Suprapubic skin (tissue), 4 donors: ENCODE measurements around the gene BASP1. TPM values are rescaled to one million over a fixed set of nuclear protein-coding genes. Genes with fewer than 3 reads are reported as not detected.

Experiments
- DNase-seq, 2 donors: peaks; one replicate each; pipeline ENCODE4 v3.0.0-alpha.2; 2019; ENCODE audit warnings: low spot score in 2 of 2
- H3K27ac ChIP-seq: fragments of 200-600 bp; sonication (generic); one replicate; pipeline ENCODE4 v1.5.1; 2019
- H3K27me3 ChIP-seq: fragments of 200-600 bp; sonication (generic); one replicate; pipeline ENCODE4 v1.5.1; 2019
- H3K36me3 ChIP-seq: fragments of 200-600 bp; sonication (generic); one replicate; pipeline ENCODE4 v1.5.1; 2019
- H3K4me1 ChIP-seq: fragments of 200-600 bp; sonication (generic); one replicate; pipeline ENCODE4 v1.5.1; 2019
- H3K4me3 ChIP-seq: fragments of 200-600 bp; sonication (generic); one replicate; pipeline ENCODE4 v1.5.1; 2019; ENCODE audit warnings: mild to moderate bottlenecking
- H3K9me3 ChIP-seq: fragments of 200-600 bp; sonication (generic); one replicate; pipeline ENCODE4 v1.5.1; 2019
- CTCF ChIP-seq, 2 donors: fragments of 200-600 bp in 1 of 2; fragments of 450-650 bp in 1 of 2; sonication (generic) in 1 of 2; IDR thresholded peaks; one replicate each; pipeline ENCODE4 v1.5.1; 2016 to 2019; ENCODE audit warnings: antibody characterized with exemption in 2 of 2, mild to moderate bottlenecking in 1 of 2, moderate library complexity in 1 of 2
- EP300 ChIP-seq: sonication (generic); formaldehyde crosslinking; IDR thresholded peaks from one replicate; pipeline ENCODE4 v1.6.1; 2017; ENCODE audit warnings: antibody characterized with exemption
- POLR2A ChIP-seq, 2 donors: fragments of 450-650 bp; IDR thresholded peaks; one replicate each; pipeline ENCODE4 v1.6.1; 2017; ENCODE audit warnings: antibody characterized with exemption in 2 of 2, mild to moderate bottlenecking in 2 of 2, moderate library complexity in 2 of 2
- POLR2AphosphoS5 ChIP-seq, 3 donors: sonication (generic); formaldehyde crosslinking; IDR thresholded peaks; one replicate each; pipeline ENCODE4 v1.6.1; 2017; ENCODE audit warnings: antibody characterized with exemption in 3 of 3
- WGBS: methylation state at CpG from one replicate; pipeline ENCODE4 v1.1.5; 2018; 5-methylcytosine and 5-hydroxymethylcytosine counted together
- total RNA-seq, 4 donors: library from RNA; depleted of rRNA; stranded (reverse); fragments of >200 nt; gene quantifications; one replicate each; pipeline ENCODE4 v1.1.0, GENCODE V29; 2016

Gene BASP1
- total RNA-seq, 4 donors from 2014 or later = 20.7 to 31.9 (median 26.2) TPM

GRCh38 chr5:17203329-17204132, 13.9 kb upstream of the BASP1 start:
- 21% methylated on average over 10 of the region's 10 CpGs for WGBS
- Histone ChIP-seq H3K27ac (no peak overlapping the region), H3K4me1 (no peaks in the 10 kb centered on the region), H3K27me3 (peaks cover 8% of the 10 kb centered on the region), H3K36me3 (no peaks in the 10 kb centered on the region), H3K4me3 (no peak overlapping the region), H3K9me3 (no peaks in the 10 kb centered on the region)
- DNase-seq = no peak
- TF ChIP-seq EP300 (no peak), POLR2AphosphoS5 (IDR thresholded peaks at IDR 0.05) (no peak), CTCF (IDR thresholded peaks at IDR 0.05) (peak; percentile 28 to 66), POLR2A (IDR thresholded peaks at IDR 0.05) (no peak)

GRCh38 chr5:17204133-17204489, 13.3 kb upstream of the BASP1 start:
- Histone ChIP-seq H3K27ac (no peak overlapping the region), H3K36me3 (no peaks in the 10 kb centered on the region), H3K4me1 (no peaks in the 10 kb centered on the region), H3K9me3 (no peaks in the 10 kb centered on the region), H3K4me3 (no peak overlapping the region), H3K27me3 (peaks cover 8% of the 10 kb centered on the region)
- no peak for TF ChIP-seq CTCF (IDR thresholded peaks at IDR 0.05)
- 54% methylated on average over 6 of the region's 6 CpGs for WGBS
- DNase-seq = no peak

GRCh38 chr5:17206021-17206420, 11.4 kb upstream of the BASP1 start:
- H3K4me1 ChIP-seq = no peaks in the 10 kb centered on the region
- H3K36me3 ChIP-seq = no peaks in the 10 kb centered on the region
- H3K27me3 ChIP-seq = peaks cover 8% of the 10 kb centered on the region
- H3K9me3 ChIP-seq = no peaks in the 10 kb centered on the region
- no peak for TF ChIP-seq CTCF (IDR thresholded peaks at IDR 0.05)
- TF ChIP-seq POLR2A (IDR thresholded peaks at IDR 0.05) = no peak
- TF ChIP-seq EP300 = no peak
- no peak for TF ChIP-seq POLR2AphosphoS5 (IDR thresholded peaks at IDR 0.05)
- H3K27ac ChIP-seq = no peak overlapping the region
- DNase-seq = no peak
- H3K4me3 ChIP-seq = no peak overlapping the region

GRCh38 chr5:17212191-17212590, 5.2 kb upstream of the BASP1 start:
- H3K27ac ChIP-seq = no peak overlapping the region
- no peaks in the 10 kb centered on the region for H3K9me3 ChIP-seq
- TF ChIP-seq CTCF (IDR thresholded peaks at IDR 0.05) (no peak), EP300 (no peak), POLR2A (IDR thresholded peaks at IDR 0.05) (no peak), POLR2AphosphoS5 (IDR thresholded peaks at IDR 0.05) (no peak)
- H3K4me3 ChIP-seq = no peak overlapping the region
- H3K36me3 ChIP-seq = no peaks in the 10 kb centered on the region
- no peaks in the 10 kb centered on the region for H3K27me3 ChIP-seq
- WGBS = 72% methylated on average over 4 of the region's 4 CpGs
- DNase-seq = no peak
- peaks cover 11% of the 10 kb centered on the region for H3K4me1 ChIP-seq

DNA sequence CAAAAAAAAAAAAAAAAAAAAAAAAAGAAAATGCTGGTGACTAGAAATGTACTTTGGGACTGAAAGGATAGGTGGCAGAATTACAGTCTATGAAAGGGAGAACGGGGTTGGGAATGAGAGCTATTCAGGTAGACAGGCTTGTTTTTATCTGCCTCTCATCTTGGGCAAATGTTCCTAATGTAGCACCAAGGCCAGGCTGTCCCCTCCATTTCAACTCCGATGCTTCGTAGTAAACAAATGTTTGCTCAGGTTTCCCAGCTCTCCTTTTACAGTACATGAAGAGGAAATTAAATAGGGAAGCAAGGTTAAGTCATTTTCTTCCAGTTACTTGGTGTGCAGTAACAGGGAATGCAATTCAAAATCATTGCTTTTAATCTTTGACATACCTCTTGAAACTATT, 4.4 kb upstream of the BASP1 start:
- no peaks in the 10 kb centered on the region for H3K9me3 ChIP-seq
- 70% methylated on average over 3 of the region's 3 CpGs for WGBS
- no peak for TF ChIP-seq POLR2AphosphoS5 (IDR thresholded peaks at IDR 0.05)
- no peak for TF ChIP-seq POLR2A (IDR thresholded peaks at IDR 0.05)
- TF ChIP-seq EP300 = no peak
- TF ChIP-seq CTCF (IDR thresholded peaks at IDR 0.05) = no peak
- H3K4me3 ChIP-seq = no peak overlapping the region
- no peaks in the 10 kb centered on the region for H3K36me3 ChIP-seq
- DNase-seq = no peak
- H3K27ac ChIP-seq = no peak overlapping the region
- H3K27me3 ChIP-seq = peaks cover 7% of the 10 kb centered on the region
- peaks cover 19% of the 10 kb centered on the region for H3K4me1 ChIP-seq
